Endothelial cell of umbilical vein (primary cell): ENCODE measurements around the gene MRPL38.

Experiments used
- CTCF ChIP-seq, 2 donors: IDR thresholded peaks; 1 replicate in 1 of 2; 2 replicates in 1 of 2; pipeline ENCODE4 v1.5.1; 2011; ENCODE audit warnings: low read length in 2 of 2, mild to moderate bottlenecking in 2 of 2, moderate library complexity in 2 of 2, control low read depth in 1 of 2, inconsistent platforms in 1 of 2, low read depth in 1 of 2; ENCODE audit not compliant: insufficient read depth in 1 of 2; ENCODE audit errors: extremely low read depth in 1 of 2
- EZH2 ChIP-seq: IDR thresholded peaks from 2 replicates; pipeline ENCODE4 v1.6.1; 2012; ENCODE audit warnings: borderline replicate concordance, low read depth, mild to moderate bottlenecking, moderate library complexity, low read length, inconsistent platforms; ENCODE audit not compliant: severe bottlenecking
- MYC ChIP-seq: IDR thresholded peaks from one replicate; pipeline ENCODE4 v1.6.1; 2011; ENCODE audit warnings: mild to moderate bottlenecking, low read depth, low read length
- POLR2A ChIP-seq: IDR thresholded peaks from 2 replicates; pipeline ENCODE4 v1.6.1; 2012; ENCODE audit warnings: low read depth, mild to moderate bottlenecking, control low read depth, low read length

- peak; percentile 31 to 42 for TF ChIP-seq CTCF (IDR thresholded peaks at IDR 0.05; ENCODE audit: extremely low read depth in 1 of 2, insufficient read depth in 1 of 2, low read depth in 1 of 2, low read length in 2 of 2)
- no peak for TF ChIP-seq EZH2
- TF ChIP-seq MYC, result peak; percentile 6
- peak; percentile 79 for TF ChIP-seq POLR2A
Observed at GRCh38 chr17:75896415-75897159, 8.1 kb downstream of the MRPL38 start, which contains the start of gene TRIM65.
